Inferior parietal cortex (tissue), 1 donor: ENCODE results near the gene PRSS21.

Source experiments
- DNase-seq: peaks from one replicate; pipeline ENCODE4 v3.0.0-alpha.2; 2016; ENCODE audit errors: extremely low spot score

Gene PRSS21

GRCh38 chr16:2779978-2780898 is 36.8 kb upstream of the PRSS21 start:
- DNase-seq, result no peak

- DNase-seq, result no peak
These were observed 34.3 kb upstream of the PRSS21 start for GRCh38 chr16:2782583-2783351.

GRCh38 chr16:2783581-2784357 is 33.3 kb upstream of the PRSS21 start:
- DNase-seq, result no peak

GRCh38 chr16:2784358-2785100 is 32.5 kb upstream of the PRSS21 start:
- no peak for DNase-seq

GRCh38 chr16:2785101-2785991 is 31.7 kb upstream of the PRSS21 start:
- no peak for DNase-seq

GRCh38 chr16:2786061-2786825 is 30.8 kb upstream of the PRSS21 start:
- no peak for DNase-seq

- DNase-seq, result no peak
These were observed 30.2 kb upstream of the PRSS21 start for GRCh38 chr16:2786826-2787151.

GRCh38 chr16:2787406-2787805 is 29.6 kb upstream of the PRSS21 start, which contains the start of gene PRSS33:
PRSS33 (minus strand) TSS chr16:2787560; CDS start chr16:2786547, 1,013 bp downstream.
- DNase-seq, result no peak

- no peak for DNase-seq
These were observed 29.1 kb upstream of the PRSS21 start for GRCh38 chr16:2787961-2788360.

GRCh38 chr16:2790631-2791030 is 26.4 kb upstream of the PRSS21 start:
- no peak for DNase-seq

- no peak for DNase-seq
These were observed 25.9 kb upstream of the PRSS21 start for GRCh38 chr16:2791174-2791573.

GRCh38 chr16:2792940-2793339 is 24.1 kb upstream of the PRSS21 start:
- DNase-seq, result no peak

- no peak for DNase-seq
These were observed 21.5 kb upstream of the PRSS21 start for GRCh38 chr16:2795395-2796143.

GRCh38 chr16:2798723-2799204 is 18.3 kb upstream of the PRSS21 start:
- no peak for DNase-seq

- no peak for DNase-seq
These were observed 17.7 kb upstream of the PRSS21 start for GRCh38 chr16:2799205-2799858.

GRCh38 chr16:2799859-2800226 is 17.2 kb upstream of the PRSS21 start:
- DNase-seq, result no peak

GRCh38 chr16:2803545-2804195 is 13.4 kb upstream of the PRSS21 start:
- no peak for DNase-seq

GRCh38 chr16:2804728-2805127 is 12.3 kb upstream of the PRSS21 start:
- DNase-seq, result no peak
